ENCODE data around the gene ADAMTS3.
"Not testable (repeated sequence)": the region's sequence is repeated elsewhere in the genome, so short reads cannot be mapped to it uniquely, and the experiment has no call there.

Gene ADAMTS3

GRCh38 chr4:72552447-72552846, 16.6 kb downstream of the ADAMTS3 start:
- TF ChIP-seq SUZ12 (IDR thresholded peaks at IDR 0.05; ENCODE audit: extremely low read depth, insufficient read depth, insufficient read length) (no peak), ZNF274 (IDR thresholded peaks at IDR 0.05; ENCODE audit: low read depth, low read length) (no peak), YY1 (IDR thresholded peaks at IDR 0.05; ENCODE audit: insufficient read depth, insufficient read length) (no peak)
- no peak overlapping the region for H3K9ac ChIP-seq (ENCODE audit: insufficient read length, low read depth)
- no peak for DNase-seq (ENCODE audit: low read depth, low spot score)
- H3K4me3 ChIP-seq (ENCODE audit: insufficient read length, low read depth) = no peak overlapping the region
- H3K27me3 ChIP-seq (ENCODE audit: insufficient read depth, insufficient read length) = no peaks in the 10 kb centered on the region
- peaks cover 4% of the 10 kb centered on the region for H3K36me3 ChIP-seq (ENCODE audit: insufficient read depth, insufficient read length, low read length)
- H3K9me3 ChIP-seq (ENCODE audit: insufficient read depth, low read length) = no peaks in the 10 kb centered on the region
- H3K4me1 ChIP-seq (ENCODE audit: insufficient read depth, insufficient read length) = no peaks in the 10 kb centered on the region

GRCh38 chr4:72546456-72546855, 22.6 kb downstream of the ADAMTS3 start:
- no peak for TF ChIP-seq SUZ12 (IDR thresholded peaks at IDR 0.05; ENCODE audit: extremely low read depth, insufficient read depth, insufficient read length)
- no peak for TF ChIP-seq ZNF274 (IDR thresholded peaks at IDR 0.05; ENCODE audit: low read depth, low read length)
- no peak for TF ChIP-seq YY1 (IDR thresholded peaks at IDR 0.05; ENCODE audit: insufficient read depth, insufficient read length)
- DNase-seq (ENCODE audit: low read depth, low spot score) = no peak

GRCh38 chr4:72540694-72541093, 28.3 kb downstream of the ADAMTS3 start:
- H3K36me3 ChIP-seq (ENCODE audit: insufficient read depth, insufficient read length, low read length); H3K27me3 ChIP-seq (ENCODE audit: insufficient read depth, insufficient read length); H3K9ac ChIP-seq (ENCODE audit: insufficient read length, low read depth); H3K4me3 ChIP-seq (ENCODE audit: insufficient read length, low read depth); H3K4me1 ChIP-seq (ENCODE audit: insufficient read depth, insufficient read length); H3K9me3 ChIP-seq (ENCODE audit: insufficient read depth, low read length); DNase-seq (ENCODE audit: low read depth, low spot score): not testable (repeated sequence)

More at GRCh38 chr4:72546456-72546855, 22.6 kb downstream of the ADAMTS3 start:
- H3K27me3 ChIP-seq (ENCODE audit: insufficient read depth, insufficient read length) = no peaks in the 10 kb centered on the region
- H3K9me3 ChIP-seq (ENCODE audit: insufficient read depth, low read length) = no peaks in the 10 kb centered on the region
- no peaks in the 10 kb centered on the region for H3K4me1 ChIP-seq (ENCODE audit: insufficient read depth, insufficient read length)
- H3K9ac ChIP-seq (ENCODE audit: insufficient read length, low read depth) = no peak overlapping the region
- H3K4me3 ChIP-seq (ENCODE audit: insufficient read length, low read depth) = no peak overlapping the region
- peaks cover 4% of the 10 kb centered on the region for H3K36me3 ChIP-seq (ENCODE audit: insufficient read depth, insufficient read length, low read length)

GRCh38 chr4:72538006-72538405, 31.0 kb downstream of the ADAMTS3 start:
- no peaks in the 10 kb centered on the region for H3K4me1 ChIP-seq (ENCODE audit: insufficient read depth, insufficient read length)
- H3K4me3 ChIP-seq (ENCODE audit: insufficient read length, low read depth) = no peak overlapping the region
- no peak for DNase-seq (ENCODE audit: low read depth, low spot score)
- TF ChIP-seq YY1 (IDR thresholded peaks at IDR 0.05; ENCODE audit: insufficient read depth, insufficient read length) (no peak), ZNF274 (IDR thresholded peaks at IDR 0.05; ENCODE audit: low read depth, low read length) (no peak), SUZ12 (IDR thresholded peaks at IDR 0.05; ENCODE audit: extremely low read depth, insufficient read depth, insufficient read length) (no peak)
- no peaks in the 10 kb centered on the region for H3K27me3 ChIP-seq (ENCODE audit: insufficient read depth, insufficient read length)
- H3K36me3 ChIP-seq (ENCODE audit: insufficient read depth, insufficient read length, low read length) = no peaks in the 10 kb centered on the region
- no peaks in the 10 kb centered on the region; the same call in 1 of the 2 replicates for H3K9me3 ChIP-seq (ENCODE audit: insufficient read depth, low read length)
- H3K9ac ChIP-seq (ENCODE audit: insufficient read length, low read depth) = no peak overlapping the region

GRCh38 chr4:72536443-72536842, 32.6 kb downstream of the ADAMTS3 start:
- Histone ChIP-seq H3K27me3 (ENCODE audit: insufficient read depth, insufficient read length) (no peaks in the 10 kb centered on the region), H3K4me1 (ENCODE audit: insufficient read depth, insufficient read length) (no peaks in the 10 kb centered on the region), H3K9me3 (ENCODE audit: insufficient read depth, low read length) (no peaks in the 10 kb centered on the region; the same call in 1 of the 2 replicates), H3K36me3 (ENCODE audit: insufficient read depth, insufficient read length, low read length) (no peaks in the 10 kb centered on the region), H3K9ac (ENCODE audit: insufficient read length, low read depth) (no peak overlapping the region), H3K4me3 (ENCODE audit: insufficient read length, low read depth) (no peak overlapping the region)
- TF ChIP-seq ZNF274 (IDR thresholded peaks at IDR 0.05; ENCODE audit: low read depth, low read length) = no peak
- TF ChIP-seq YY1 (IDR thresholded peaks at IDR 0.05; ENCODE audit: insufficient read depth, insufficient read length) = no peak
- TF ChIP-seq SUZ12 (IDR thresholded peaks at IDR 0.05; ENCODE audit: extremely low read depth, insufficient read depth, insufficient read length) = no peak
- DNase-seq (ENCODE audit: low read depth, low spot score) = no peak

- Histone ChIP-seq H3K27me3 (ENCODE audit: insufficient read depth, insufficient read length) (no peaks in the 10 kb centered on the region), H3K36me3 (ENCODE audit: insufficient read depth, insufficient read length, low read length) (no peaks in the 10 kb centered on the region), H3K4me1 (ENCODE audit: insufficient read depth, insufficient read length) (no peaks in the 10 kb centered on the region), H3K9ac (ENCODE audit: insufficient read length, low read depth) (no peak overlapping the region), H3K4me3 (ENCODE audit: insufficient read length, low read depth) (no peak overlapping the region), H3K9me3 (ENCODE audit: insufficient read depth, low read length) (no peaks in the 10 kb centered on the region)
- TF ChIP-seq YY1 (IDR thresholded peaks at IDR 0.05; ENCODE audit: insufficient read depth, insufficient read length) = no peak
- no peak for TF ChIP-seq ZNF274 (IDR thresholded peaks at IDR 0.05; ENCODE audit: low read depth, low read length)
- no peak for TF ChIP-seq SUZ12 (IDR thresholded peaks at IDR 0.05; ENCODE audit: extremely low read depth, insufficient read depth, insufficient read length)
- no peak for DNase-seq (ENCODE audit: low read depth, low spot score)
Observed at GRCh38 chr4:72531768-72532290, 37.2 kb downstream of the ADAMTS3 start.

- H3K27me3 ChIP-seq (ENCODE audit: insufficient read depth, insufficient read length) = no peaks in the 10 kb centered on the region
- no peaks in the 10 kb centered on the region for H3K9me3 ChIP-seq (ENCODE audit: insufficient read depth, low read length)
- H3K4me1 ChIP-seq (ENCODE audit: insufficient read depth, insufficient read length) = no peaks in the 10 kb centered on the region
- no peak for DNase-seq (ENCODE audit: low read depth, low spot score)
- no peak overlapping the region for H3K9ac ChIP-seq (ENCODE audit: insufficient read length, low read depth)
- H3K4me3 ChIP-seq (ENCODE audit: insufficient read length, low read depth) = no peak overlapping the region
- no peak for TF ChIP-seq YY1 (IDR thresholded peaks at IDR 0.05; ENCODE audit: insufficient read depth, insufficient read length)
- TF ChIP-seq ZNF274 (IDR thresholded peaks at IDR 0.05; ENCODE audit: low read depth, low read length) = no peak
- TF ChIP-seq SUZ12 (IDR thresholded peaks at IDR 0.05; ENCODE audit: extremely low read depth, insufficient read depth, insufficient read length) = no peak
- H3K36me3 ChIP-seq (ENCODE audit: insufficient read depth, insufficient read length, low read length) = no peaks in the 10 kb centered on the region
Observed at GRCh38 chr4:72531322-72531721, 37.7 kb downstream of the ADAMTS3 start.
